Lung (tissue), 12 donors: ENCODE data around the gene ROBO3. TPM values are rescaled to one million over a fixed set of nuclear protein-coding genes. Genes with fewer than 3 reads are reported as not detected.

ENCODE experiments used
- ATAC-seq: fragments of 200-7000 bp; cut with Tn5 transposase; one replicate; pipeline ENCODE4 v1.9.1; 2020; ENCODE audit warnings: moderate number of reproducible peaks; ENCODE audit not compliant: insufficient read depth, low FRiP score
- DNase-seq, 3 donors: peaks; one replicate each; pipeline ENCODE4 v3.0.0-alpha.2; 2013 to 2017
- H3K27ac ChIP-seq, 2 donors: one replicate each; pipeline ENCODE4 v1.5.1; 2013; ENCODE audit warnings: mild to moderate bottlenecking in 2 of 2, moderate library complexity in 2 of 2, control low read depth in 1 of 2, inconsistent platforms in 1 of 2, low read depth in 1 of 2, low read length in 1 of 2
- H3K27me3 ChIP-seq, 3 donors: one replicate each; pipeline ENCODE4 v1.5.1; 2013; ENCODE audit warnings: low read length in 2 of 3; ENCODE audit not compliant: control insufficient read depth in 3 of 3, insufficient read depth in 3 of 3
- H3K36me3 ChIP-seq, 4 donors: one replicate each; pipeline ENCODE4 v1.5.1; 2013; ENCODE audit warnings: low read length in 4 of 4, mild to moderate bottlenecking in 1 of 4, moderate library complexity in 1 of 4; ENCODE audit not compliant: control insufficient read depth in 4 of 4, insufficient read depth in 4 of 4
- H3K4me1 ChIP-seq, 5 donors: one replicate each; pipeline ENCODE4 v1.5.1; 2013; ENCODE audit warnings: low read length in 5 of 5, mild to moderate bottlenecking in 2 of 5, moderate library complexity in 1 of 5; ENCODE audit not compliant: control insufficient read depth in 5 of 5, insufficient read depth in 5 of 5
- H3K4me3 ChIP-seq: one replicate; pipeline ENCODE4 v1.5.1; 2013; ENCODE audit warnings: mild to moderate bottlenecking, control low read depth, moderate library complexity
- H3K9ac ChIP-seq, 2 donors: one replicate each; pipeline ENCODE4 v1.5.1; 2013; ENCODE audit warnings: low read length in 2 of 2, control low read depth in 1 of 2; ENCODE audit not compliant: insufficient read depth in 1 of 2
- H3K9me3 ChIP-seq, 4 donors: one replicate each; pipeline ENCODE4 v1.5.1; 2013; ENCODE audit warnings: low read length in 3 of 4, mild to moderate bottlenecking in 1 of 4, moderate library complexity in 1 of 4; ENCODE audit not compliant: control insufficient read depth in 4 of 4, insufficient read depth in 3 of 4
- WGBS, 2 donors: extraction: QIAGEN DNeasy Blood & Tissue Kit; methylation state at CpG; one replicate each; pipeline ENCODE4 v1.1.7; 2013; 5-methylcytosine and 5-hydroxymethylcytosine counted together
- polyA plus RNA-seq, 2 donors: library from polyadenylated mRNA; stranded (reverse); fragments of 200-250 nt; gene quantifications; one replicate each; pipeline ENCODE4 v1.2.1, GENCODE V29; 2013
- total RNA-seq, 2 donors: library from RNA; depleted of rRNA in 1 of 2; stranded (reverse); fragments of >200 nt in 1 of 2; gene quantifications; one replicate each; pipeline ENCODE4 v1.2.1, GENCODE V29; 2014 to 2021
- TF ChIP-seq, protein P1 (sequence below): IDR thresholded peaks from 2 replicates; pipeline ENCODE4 v1.5.1; 2012; ENCODE audit warnings: mild to moderate bottlenecking; ENCODE audit errors: control extremely low read depth, extremely low read depth
- donor health status: control.
- donor health status: control.
- donor health status: Bipolar disorder and iron deficiency.
- donor health status: healthy.
- donor health status: DM: yes; HTN: yes; CAD: no.

The ROBO3 gene
- total and polyA plus RNA-seq, 4 donors = 9.3 to 16.8 (median 15.1) TPM

- no peak overlapping the region for H3K27ac ChIP-seq
- ATAC-seq (no peak), DNase-seq (no peak)
- peaks cover 3 to 47% (median 44%) of the 10 kb centered on the region in 3 donors for H3K27me3 ChIP-seq
- H3K9ac ChIP-seq = no peak overlapping the region
- TF ChIP-seq, protein P1, sequence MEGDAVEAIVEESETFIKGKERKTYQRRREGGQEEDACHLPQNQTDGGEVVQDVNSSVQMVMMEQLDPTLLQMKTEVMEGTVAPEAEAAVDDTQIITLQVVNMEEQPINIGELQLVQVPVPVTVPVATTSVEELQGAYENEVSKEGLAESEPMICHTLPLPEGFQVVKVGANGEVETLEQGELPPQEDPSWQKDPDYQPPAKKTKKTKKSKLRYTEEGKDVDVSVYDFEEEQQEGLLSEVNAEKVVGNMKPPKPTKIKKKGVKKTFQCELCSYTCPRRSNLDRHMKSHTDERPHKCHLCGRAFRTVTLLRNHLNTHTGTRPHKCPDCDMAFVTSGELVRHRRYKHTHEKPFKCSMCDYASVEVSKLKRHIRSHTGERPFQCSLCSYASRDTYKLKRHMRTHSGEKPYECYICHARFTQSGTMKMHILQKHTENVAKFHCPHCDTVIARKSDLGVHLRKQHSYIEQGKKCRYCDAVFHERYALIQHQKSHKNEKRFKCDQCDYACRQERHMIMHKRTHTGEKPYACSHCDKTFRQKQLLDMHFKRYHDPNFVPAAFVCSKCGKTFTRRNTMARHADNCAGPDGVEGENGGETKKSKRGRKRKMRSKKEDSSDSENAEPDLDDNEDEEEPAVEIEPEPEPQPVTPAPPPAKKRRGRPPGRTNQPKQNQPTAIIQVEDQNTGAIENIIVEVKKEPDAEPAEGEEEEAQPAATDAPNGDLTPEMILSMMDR = no peak
- no peak overlapping the region for H3K4me3 ChIP-seq
- H3K9me3 ChIP-seq = peaks cover 0 to 8% (median 0%) of the 10 kb centered on the region in 4 donors
- H3K36me3 ChIP-seq = no peaks in the 10 kb centered on the region
- WGBS, 2 donors = 39 to 51% methylated on average over 3 of the region's 3 CpGs
- H3K4me1 ChIP-seq = peaks cover 0 to 68% (median 21%) of the 10 kb centered on the region in 5 donors
Observed at GRCh38 chr11:124841201-124841600, 24.0 kb upstream of the ROBO3 start.

DNA sequence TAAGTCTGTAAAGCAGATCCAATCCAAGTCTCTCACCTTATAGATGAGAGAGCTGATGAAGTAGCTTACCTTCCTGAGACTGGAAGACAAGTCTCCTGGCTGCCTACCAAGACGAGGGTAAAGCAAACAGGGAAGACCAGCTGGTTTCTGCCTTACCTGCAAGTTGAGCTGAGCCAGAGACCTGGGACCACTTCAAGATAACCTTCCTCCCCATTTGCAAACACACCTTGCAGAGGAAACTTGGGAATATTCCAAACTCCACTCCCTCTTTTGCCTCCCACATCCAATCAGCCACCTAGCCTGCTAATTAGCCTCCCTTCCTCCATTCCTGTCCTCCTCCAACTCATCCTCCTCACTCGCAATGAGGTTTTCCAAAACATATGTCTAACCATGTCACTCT is 23.4 kb upstream of the ROBO3 start:
- H3K27ac ChIP-seq = no peak overlapping the region
- H3K9me3 ChIP-seq = peaks cover 0 to 8% (median 0%) of the 10 kb centered on the region in 4 donors
- TF ChIP-seq, protein P1 = no peak
- no peak overlapping the region for H3K9ac ChIP-seq
- 35 to 44% methylated on average over 2 of the region's 2 CpGs for WGBS, 2 donors
- no peak overlapping the region for H3K4me3 ChIP-seq
- peaks cover 0 to 64% (median 21%) of the 10 kb centered on the region in 5 donors for H3K4me1 ChIP-seq
- DNase-seq (peak in 1 of 3 donors; percentile 61), ATAC-seq (no peak)
- H3K36me3 ChIP-seq = no peaks in the 10 kb centered on the region
- peaks cover 3 to 52% (median 48%) of the 10 kb centered on the region in 3 donors for H3K27me3 ChIP-seq

DNA sequence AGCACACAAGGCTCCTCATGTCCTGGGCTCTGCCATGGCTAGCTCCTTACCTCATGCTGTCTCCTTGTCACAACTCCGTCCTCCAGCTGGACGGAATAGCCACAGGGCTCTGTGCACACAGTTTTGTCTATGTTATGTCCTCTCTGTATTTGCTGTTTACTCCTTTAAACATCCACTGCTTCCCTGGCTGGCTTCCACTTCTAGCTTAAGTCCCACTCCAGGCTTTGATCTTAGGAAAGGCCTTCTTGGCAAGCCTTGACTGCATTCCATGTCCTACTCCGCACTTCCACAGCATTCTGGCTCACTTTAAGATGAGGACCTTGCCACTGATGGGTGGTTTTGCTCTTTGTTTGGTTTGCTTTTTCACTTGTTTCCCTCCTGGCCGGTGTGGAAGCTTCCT is 22.9 kb upstream of the ROBO3 start:
- TF ChIP-seq, protein P1 = no peak
- Histone ChIP-seq H3K9me3 (peaks cover 0 to 8% (median 0%) of the 10 kb centered on the region in 4 donors), H3K4me1 (peaks cover 0 to 61% (median 21%) of the 10 kb centered on the region in 5 donors), H3K36me3 (no peaks in the 10 kb centered on the region), H3K9ac (no peak overlapping the region), H3K27ac (no peak overlapping the region), H3K27me3 (peaks cover 3 to 55% (median 49%) of the 10 kb centered on the region in 3 donors), H3K4me3 (no peak overlapping the region)
- 24 to 27% methylated on average over 4 of the region's 4 CpGs for WGBS, 2 donors
- no peak for ATAC-seq
- peak; percentile 70 to 93 (median 92) for DNase-seq

- WGBS, 2 donors = 9 to 20% methylated on average over 8 of the region's 8 CpGs
Observed at GRCh38 chr11:124843616-124843910, 21.7 kb upstream of the ROBO3 start.

More at GRCh38 chr11:124843616-124843910, 21.7 kb upstream of the ROBO3 start:
- no peak overlapping the region for H3K4me3 ChIP-seq
- no peak for DNase-seq
- peaks cover 0 to 8% (median 0%) of the 10 kb centered on the region in 4 donors for H3K9me3 ChIP-seq
- H3K27me3 ChIP-seq = peaks cover 3 to 63% (median 56%) of the 10 kb centered on the region in 3 donors
- no peak overlapping the region for H3K9ac ChIP-seq
- H3K27ac ChIP-seq = no peak overlapping the region
- TF ChIP-seq, protein P1 = no peak
- peaks cover 0 to 58% (median 21%) of the 10 kb centered on the region in 5 donors for H3K4me1 ChIP-seq
- ATAC-seq = no peak
- H3K36me3 ChIP-seq = no peaks in the 10 kb centered on the region
